Panc1 (cell line): Measurements from ENCODE around the gene SRRM5. TPM values are rescaled to one million over a fixed set of nuclear protein-coding genes. Genes with fewer than 3 reads are reported as not detected.

Experiments
- ATAC-seq: fragments of 200-7000 bp; cut with Tn5 transposase; 2 replicates; pipeline ENCODE4 v1.9.1; 2020; ENCODE audit warnings: mild to moderate bottlenecking, moderate library complexity
- BruUV-seq: library from RNA; stranded (reverse); fragments of 400-500 nt; replicated peaks from 2 replicates; lab custom pipeline; 2021; lab: Mats Ljungman, UMichigan
- CTCF ChIA-PET: fragments of 300-600 bp; sonication (Branson Sonifier 250); formaldehyde crosslinking; loops from one replicate; lab custom pipeline; 2022; ENCODE audit warnings: antibody characterized with exemption; lab: Charles Lee
- POLR2A ChIA-PET: fragments of 300-600 bp; sonication (Branson Sonifier 250); formaldehyde crosslinking; loops from one replicate; lab custom pipeline; 2022; ENCODE audit warnings: antibody characterized with exemption; lab: Charles Lee
- DNase-seq: peaks from one replicate; pipeline ENCODE4 v3.0.0-alpha.2; 2010; ENCODE audit warnings: low read depth, low spot score
- H3K27ac ChIP-seq: 2 replicates; pipeline ENCODE4 v1.5.1; 2011; ENCODE audit warnings: mild to moderate bottlenecking, low read length, inconsistent platforms
- H3K27me3 ChIP-seq: fragments of 200-500 bp; sonication (Bioruptor generic); 2 replicates; pipeline ENCODE4 v1.6.0; 2014; ENCODE audit warnings: low read length, inconsistent platforms; ENCODE audit not compliant: control insufficient read depth, insufficient read depth
- H3K36me3 ChIP-seq: fragments of 200-500 bp; sonication (Bioruptor generic); 2 replicates; pipeline ENCODE4 v1.5.1; 2014; ENCODE audit warnings: inconsistent platforms, mild to moderate bottlenecking, low read length, moderate library complexity; ENCODE audit not compliant: control insufficient read depth, insufficient read depth
- H3K4me1 ChIP-seq: 2 replicates; pipeline ENCODE4 v1.5.1; 2011; ENCODE audit warnings: inconsistent platforms, mild to moderate bottlenecking, low read length, moderate library complexity; ENCODE audit not compliant: control insufficient read depth, insufficient read depth
- H3K4me3 ChIP-seq, 2 experiments: 2 replicates each; pipeline ENCODE4 v1.5.1; 2011 to 2012; ENCODE audit warnings: low read depth in 2 of 2, low read length in 2 of 2, mild to moderate bottlenecking in 2 of 2, inconsistent platforms in 1 of 2, moderate library complexity in 1 of 2
- H3K9me3 ChIP-seq: fragments of 200-500 bp; sonication (Bioruptor generic); 2 replicates; pipeline ENCODE4 v1.5.1; 2014; ENCODE audit warnings: low read depth, mild to moderate bottlenecking, inconsistent platforms, low read length, moderate library complexity; ENCODE audit not compliant: control insufficient read depth, insufficient read depth
- POLR2AphosphoS5 ChIP-seq: IDR thresholded peaks from 2 replicates; pipeline ENCODE4 v1.6.1; 2012; ENCODE audit warnings: mild to moderate bottlenecking, low read depth, low read length, moderate library complexity
- REST ChIP-seq, 2 experiments: IDR thresholded peaks; 2 replicates each; pipeline ENCODE4 v1.6.1; 2011 to 2012; ENCODE audit warnings: low read depth in 2 of 2, control low read depth in 1 of 2, low read length in 1 of 2, mild to moderate bottlenecking in 1 of 2, moderate library complexity in 1 of 2; ENCODE audit not compliant: insufficient read depth in 1 of 2
- SIN3A ChIP-seq: IDR thresholded peaks from 2 replicates; pipeline ENCODE4 v1.6.1; 2012; ENCODE audit warnings: low read depth, mild to moderate bottlenecking, low read length, moderate library complexity, borderline replicate concordance; ENCODE audit not compliant: insufficient read depth
- TCF7L2 ChIP-seq: IDR thresholded peaks from 2 replicates; pipeline ENCODE4 v1.6.1; 2011; ENCODE audit warnings: mild to moderate bottlenecking, low read depth, low read length, inconsistent platforms
- in situ Hi-C: cut with HindIII; loops from 2 replicates; pipeline ENCODE4 v1.10.0; 2016; ENCODE audit warnings: low sequenced_read_pairs, low pct_unique_long_range_greater_than_20kb
- intact Hi-C: fragments of 100-400 bp; cut with micrococcal nuclease; formaldehyde crosslinking; loops from one replicate; pipeline ENCODE4 v1.10.0; 2022; ENCODE audit not compliant: unreplicated experiment
- total RNA-seq: library from RNA; stranded (reverse); gene quantifications from one replicate; pipeline ENCODE4 v1.2.1, GENCODE V29; 2021; ENCODE audit not compliant: unreplicated experiment
- TF ChIP-seq, protein P1 (sequence below): fragments of 450-650 bp; IDR thresholded peaks from 2 replicates; pipeline ENCODE4 v1.5.1; 2017; ENCODE audit warnings: mild to moderate bottlenecking

SRRM5 gene
- total RNA-seq, 1 experiment from 2014 or later = 0.10 TPM

DNA sequence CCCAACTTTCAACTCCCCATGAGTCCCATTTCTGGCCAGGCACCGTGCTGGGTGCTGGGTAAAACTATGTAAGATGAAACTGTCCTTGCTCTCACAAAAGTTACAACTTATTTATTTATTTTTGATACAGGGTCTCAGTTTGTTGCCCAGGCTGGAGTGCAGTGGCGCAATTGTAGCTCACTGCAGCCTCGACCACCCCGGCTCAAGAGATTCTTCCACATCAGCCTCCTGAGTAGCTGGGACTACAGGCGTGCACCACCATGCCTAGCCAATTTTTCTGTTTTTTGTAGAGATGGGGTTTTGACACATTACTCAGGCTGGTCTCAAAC, 40.6 kb downstream of the SRRM5 start:
- no peak for TF ChIP-seq POLR2AphosphoS5
- TF ChIP-seq, protein P1, sequence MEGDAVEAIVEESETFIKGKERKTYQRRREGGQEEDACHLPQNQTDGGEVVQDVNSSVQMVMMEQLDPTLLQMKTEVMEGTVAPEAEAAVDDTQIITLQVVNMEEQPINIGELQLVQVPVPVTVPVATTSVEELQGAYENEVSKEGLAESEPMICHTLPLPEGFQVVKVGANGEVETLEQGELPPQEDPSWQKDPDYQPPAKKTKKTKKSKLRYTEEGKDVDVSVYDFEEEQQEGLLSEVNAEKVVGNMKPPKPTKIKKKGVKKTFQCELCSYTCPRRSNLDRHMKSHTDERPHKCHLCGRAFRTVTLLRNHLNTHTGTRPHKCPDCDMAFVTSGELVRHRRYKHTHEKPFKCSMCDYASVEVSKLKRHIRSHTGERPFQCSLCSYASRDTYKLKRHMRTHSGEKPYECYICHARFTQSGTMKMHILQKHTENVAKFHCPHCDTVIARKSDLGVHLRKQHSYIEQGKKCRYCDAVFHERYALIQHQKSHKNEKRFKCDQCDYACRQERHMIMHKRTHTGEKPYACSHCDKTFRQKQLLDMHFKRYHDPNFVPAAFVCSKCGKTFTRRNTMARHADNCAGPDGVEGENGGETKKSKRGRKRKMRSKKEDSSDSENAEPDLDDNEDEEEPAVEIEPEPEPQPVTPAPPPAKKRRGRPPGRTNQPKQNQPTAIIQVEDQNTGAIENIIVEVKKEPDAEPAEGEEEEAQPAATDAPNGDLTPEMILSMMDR = peak; percentile 48
- intact Hi-C loops (no loop called here), in situ Hi-C loops (no loop called here)
- POLR2A ChIA-PET = no interaction called here
- H3K36me3 ChIP-seq = no peaks in the 10 kb centered on the region
- no peak overlapping the region for H3K4me3 ChIP-seq
- no TSS peak for BruUV-seq
- H3K9me3 ChIP-seq = no peaks in the 10 kb centered on the region
- H3K27me3 ChIP-seq = no peaks in the 10 kb centered on the region
- H3K27ac ChIP-seq = no peak overlapping the region
- no peak for ATAC-seq
- DNase-seq = no peak
- CTCF ChIA-PET = interaction anchor here (0.6 kb wide), 1 partner anchor 206 kb away, joined by 3 read pairs; no protein-coding TSS in a partner anchor
- H3K4me1 ChIP-seq = no peaks in the 10 kb centered on the region

- Histone ChIP-seq H3K4me3 (no peak overlapping the region), H3K27ac (no peak overlapping the region), H3K27me3 (no peaks in the 10 kb centered on the region), H3K4me1 (no peaks in the 10 kb centered on the region), H3K36me3 (no peaks in the 10 kb centered on the region), H3K9me3 (no peaks in the 10 kb centered on the region)
- intact Hi-C loops (no loop called here), in situ Hi-C loops (no loop called here)
- CTCF ChIA-PET = no interaction called here
- POLR2A ChIA-PET = no interaction called here
- DNase-seq (no peak), ATAC-seq (no peak)
- TF ChIP-seq TCF7L2 (no peak), POLR2AphosphoS5 (no peak), REST (IDR thresholded peaks at IDR 0.05; ENCODE audit: insufficient read depth in 1 of 2, low read depth in 2 of 2, low read length in 1 of 2) (no peak), SIN3A (no peak)
- TF ChIP-seq, protein P1 = no peak
- BruUV-seq = no TSS peak
These were observed 44.5 kb downstream of the SRRM5 start for GRCh38 chr19:43656436-43656835.
